SK-N-SH (cell line): ENCODE measurements around the gene PTGFRN. TPM values are rescaled to one million over a fixed set of nuclear protein-coding genes. Genes with fewer than 3 reads are reported as not detected.

ENCODE experiments used
- CTCF ChIA-PET: fragments of 300-600, 350-600 bp; formaldehyde crosslinking; extraction: SDS; loops from one replicate; lab custom pipeline; 2021; lab: Yijun Ruan, JAX
- POLR2A ChIA-PET: fragments of 350-600 bp; sonication (Branson Sonifier 250); formaldehyde crosslinking; extraction: SDS; loops from one replicate; lab custom pipeline; 2020; ENCODE audit warnings: antibody characterized with exemption, inconsistent platforms; lab: Yijun Ruan, JAX
- DNase-seq: peaks from one replicate; pipeline ENCODE4 v3.0.0; 2012
- H2AFZ ChIP-seq: fragments of 200-600 bp; sonication (generic); 2 replicates; pipeline ENCODE4 v1.8.1; 2016; ENCODE audit warnings: antibody characterized with exemption, mild to moderate bottlenecking, low read depth
- H3F3A ChIP-seq: fragments of 200-600 bp; sonication (generic); replicated peaks from 2 replicates; pipeline ENCODE3; 2016; ENCODE audit warnings: antibody characterized with exemption, mild to moderate bottlenecking; ENCODE audit not compliant: insufficient read depth
- H3K27ac ChIP-seq, 2 experiments: fragments of 200-500 bp in 1 of 2; fragments of 200-600 bp in 1 of 2; sonication (Bioruptor generic) in 1 of 2; sonication (generic), shearing (Covaris generic) in 1 of 2; 2 replicates each; pipeline versions ENCODE4 v1.5.1 to v1.6.1; 2014 to 2016; ENCODE audit warnings: low read depth in 2 of 2, inconsistent platforms in 1 of 2, low read length in 1 of 2, mild to moderate bottlenecking in 1 of 2, mixed read lengths in 1 of 2
- H3K27me3 ChIP-seq: fragments of 200-600 bp; sonication (generic), shearing (Covaris generic); 2 replicates; pipeline ENCODE4 v1.6.1; 2016; ENCODE audit warnings: mixed run types; ENCODE audit not compliant: insufficient read depth
- H3K36me3 ChIP-seq, 2 experiments: fragments of 200-500 bp in 1 of 2; fragments of 200-600 bp in 1 of 2; sonication (Bioruptor generic) in 1 of 2; sonication (generic) in 1 of 2; replicated peaks in 1 of 2; 2 replicates each; pipeline versions ENCODE3 to v1.5.1; 2014 to 2016; ENCODE audit warnings: low read length in 1 of 2, mild to moderate bottlenecking in 1 of 2; ENCODE audit not compliant: insufficient read depth in 2 of 2, control insufficient read depth in 1 of 2
- H3K4me1 ChIP-seq, 2 experiments: fragments of 200-500 bp in 1 of 2; fragments of 200-600 bp in 1 of 2; sonication (Bioruptor generic) in 1 of 2; sonication (generic), shearing (Covaris generic) in 1 of 2; 2 replicates each; pipeline versions ENCODE4 v1.5.1 to v1.6.1; 2014 to 2016; ENCODE audit warnings: low read depth in 1 of 2, low read length in 1 of 2, mixed run types in 1 of 2; ENCODE audit not compliant: insufficient read depth in 2 of 2, control insufficient read depth in 1 of 2
- H3K4me2 ChIP-seq: fragments of 200-600 bp; sonication (generic), shearing (Covaris generic); 2 replicates; pipeline ENCODE4 v1.6.1; 2017; ENCODE audit warnings: mixed run types
- H3K4me3 ChIP-seq, 2 experiments: fragments of 200-500 bp in 1 of 2; fragments of 200-600 bp in 1 of 2; sonication (Bioruptor generic) in 1 of 2; sonication (generic), shearing (Covaris generic) in 1 of 2; 2 replicates each; pipeline versions ENCODE4 v1.5.1 to v1.8.1; 2014 to 2016; ENCODE audit warnings: low read depth in 2 of 2, inconsistent platforms in 1 of 2, low read length in 1 of 2, mild to moderate bottlenecking in 1 of 2, mixed read lengths in 1 of 2, moderate library complexity in 1 of 2
- H3K79me2 ChIP-seq: fragments of 200-600 bp; sonication (generic); 2 replicates; pipeline ENCODE4 v1.8.1; 2017; ENCODE audit warnings: mild to moderate bottlenecking; ENCODE audit not compliant: insufficient read depth
- H3K9ac ChIP-seq: fragments of 200-600 bp; sonication (generic); 2 replicates; pipeline ENCODE4 v1.6.1; 2017; ENCODE audit warnings: mixed run types
- H3K9me2 ChIP-seq: fragments of 200-600 bp; sonication (generic); 2 replicates; pipeline ENCODE4 v1.6.1; 2017; ENCODE audit warnings: mixed run types
- H3K9me3 ChIP-seq: fragments of 200-600 bp; sonication (generic); 2 replicates; pipeline ENCODE4 v1.6.1; 2017; ENCODE audit warnings: mixed run types, mild to moderate bottlenecking, moderate library complexity
- H4K20me1 ChIP-seq: fragments of 200-600 bp; sonication (generic); 2 replicates; pipeline ENCODE4 v1.6.1; 2017; ENCODE audit warnings: mild to moderate bottlenecking, mixed run types; ENCODE audit not compliant: insufficient read depth
- CHD2 ChIP-seq: fragments of 150-350 bp; IDR thresholded peaks from 2 replicates; pipeline ENCODE4 v1.6.1; 2018; ENCODE audit warnings: low read length; ENCODE audit not compliant: partially characterized antibody
- ELF1 ChIP-seq: IDR thresholded peaks from 2 replicates; pipeline ENCODE4 v1.4.0; 2012
- EP300 ChIP-seq, 2 experiments: IDR thresholded peaks; 2 replicates each; pipeline versions ENCODE4 v1.4.0 to v1.6.1; 2012; ENCODE audit warnings: borderline replicate concordance in 1 of 2, low read depth in 1 of 2, low read length in 1 of 2
- EZH2phosphoT487 ChIP-seq: fragments of 200-600 bp; sonication (generic); IDR thresholded peaks from 2 replicates; pipeline ENCODE4 v1.6.1; 2017; ENCODE audit warnings: low read depth, mixed run types, mild to moderate bottlenecking, antibody characterized with exemption, moderate library complexity, borderline replicate concordance
- FOSL2 ChIP-seq: IDR thresholded peaks from 2 replicates; pipeline ENCODE4 v1.4.0; 2012; ENCODE audit warnings: low read depth, mild to moderate bottlenecking, moderate library complexity, borderline replicate concordance
- FOXJ3 ChIP-seq: sonication (generic); formaldehyde crosslinking; IDR thresholded peaks from 2 replicates; pipeline ENCODE4 v1.5.1; 2020; ENCODE audit warnings: mild to moderate bottlenecking, missing genetic modification reagents
- FOXM1 ChIP-seq: IDR thresholded peaks from 2 replicates; pipeline ENCODE4 v1.4.0; 2012; ENCODE audit warnings: low read depth, mild to moderate bottlenecking
- GABPA ChIP-seq: IDR thresholded peaks from 2 replicates; pipeline ENCODE4 v1.4.0; 2012; ENCODE audit warnings: low read depth, mild to moderate bottlenecking
- GATA2 ChIP-seq: sonication (generic); formaldehyde crosslinking; IDR thresholded peaks from 2 replicates; pipeline ENCODE4 v1.5.0; 2020; ENCODE audit warnings: mild to moderate bottlenecking, missing genetic modification reagents
- JUND ChIP-seq: IDR thresholded peaks from 2 replicates; pipeline ENCODE4 v1.4.0; 2012
- MEF2A ChIP-seq: IDR thresholded peaks from 2 replicates; pipeline ENCODE4 v1.4.0; 2012; ENCODE audit warnings: low read depth, borderline replicate concordance
- NRF1 ChIP-seq: IDR thresholded peaks from 2 replicates; pipeline ENCODE4 v1.6.1; 2012; ENCODE audit warnings: low read depth, mild to moderate bottlenecking, low read length
- RAD21 ChIP-seq: IDR thresholded peaks from 2 replicates; pipeline ENCODE4 v1.6.1; 2012; ENCODE audit warnings: mild to moderate bottlenecking, low read length
- SIN3A ChIP-seq: IDR thresholded peaks from 2 replicates; pipeline ENCODE4 v1.6.1; 2012; ENCODE audit warnings: low read depth, mild to moderate bottlenecking, low read length, moderate library complexity, borderline replicate concordance
- SMC3 ChIP-seq: IDR thresholded peaks from 2 replicates; pipeline ENCODE4 v1.6.1; 2012; ENCODE audit warnings: low read depth, low read length, improper control_type of control experiment
- WGBS: methylation state at CpG from one replicate; pipeline ENCODE4 v1.1.6; 2017; ENCODE audit warnings: low lambda C conversion rate; 5-methylcytosine and 5-hydroxymethylcytosine counted together
- polyA plus RNA-seq, 3 experiments: library from polyadenylated mRNA; depleted of rRNA; stranded (reverse); fragments of >200 nt; gene quantifications; 2 replicates each; pipeline ENCODE4 v1.2.3, GENCODE V29; 2012
- TF ChIP-seq, protein P1 (sequence below): IDR thresholded peaks from 2 replicates; pipeline ENCODE4; 2012
- TF ChIP-seq, protein P2 (sequence below): IDR thresholded peaks from 2 replicates; pipeline ENCODE4 v1.4.0; 2012; ENCODE audit warnings: low read depth
- TF ChIP-seq, protein P3 (sequence below): IDR thresholded peaks from 2 replicates; pipeline ENCODE4 v1.4.0; 2012; ENCODE audit warnings: low read depth, borderline replicate concordance
- TF ChIP-seq, protein P4 (sequence below): fragments of 200-600 bp; sonication (generic); IDR thresholded peaks from 2 replicates; pipeline ENCODE4 v1.6.1; 2017; ENCODE audit warnings: antibody characterized with exemption, mild to moderate bottlenecking, moderate library complexity
- TF ChIP-seq, protein P5 (sequence below): fragments of 150-350 bp; IDR thresholded peaks from 2 replicates; pipeline ENCODE4 v1.6.1; 2017; ENCODE audit warnings: antibody characterized with exemption, low read length, low read depth, borderline replicate concordance
- TF ChIP-seq, protein P6 (sequence below): fragments of 150-350 bp; IDR thresholded peaks from 2 replicates; pipeline ENCODE4 v1.6.1; 2016; ENCODE audit warnings: mild to moderate bottlenecking, low read depth, low read length

The PTGFRN gene
- polyA plus RNA-seq, 1 of the 3 experiments (the other 2 are of a cell fraction) = 22.4 TPM

DNA sequence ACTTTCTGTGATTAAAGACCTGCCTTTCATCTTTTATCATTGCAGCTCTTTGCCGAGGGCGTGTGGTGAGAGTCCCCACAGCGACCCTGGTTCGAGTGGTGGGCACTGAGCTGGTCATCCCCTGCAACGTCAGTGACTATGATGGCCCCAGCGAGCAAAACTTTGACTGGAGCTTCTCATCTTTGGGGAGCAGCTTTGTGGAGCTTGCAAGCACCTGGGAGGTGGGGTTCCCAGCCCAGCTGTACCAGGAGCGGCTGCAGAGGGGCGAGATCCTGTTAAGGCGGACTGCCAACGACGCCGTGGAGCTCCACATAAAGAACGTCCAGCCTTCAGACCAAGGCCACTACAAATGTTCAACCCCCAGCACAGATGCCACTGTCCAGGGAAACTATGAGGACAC lies 32.0 kb downstream of the PTGFRN start:
- Histone ChIP-seq H3F3A (no peaks in the 10 kb centered on the region), H3K27me3 (no peaks in the 10 kb centered on the region), H3K4me3 (no peak overlapping the region), H2AFZ (no peak overlapping the region), H3K4me1 (peaks cover 0 to 6% of the 10 kb centered on the region in 2 experiments; a peak in 1 of 4 replicates), H3K9ac (no peak overlapping the region), H4K20me1 (no peaks in the 10 kb centered on the region), H3K4me2 (no peak overlapping the region), H3K36me3 (no peaks in the 10 kb centered on the region), H3K9me2 (no peaks in the 10 kb centered on the region), H3K9me3 (no peaks in the 10 kb centered on the region), H3K79me2 (no peaks in the 10 kb centered on the region), H3K27ac (no peak overlapping the region)
- ChIA-PET POLR2A (no interaction called here), CTCF (interaction anchor here (1.2 to 1.3 kb wide), 2 partner anchors 9 to 17 kb away, joined by 3 to 6 read pairs; no protein-coding TSS in a partner anchor)
- 92% methylated on average over 10 of the region's 13 CpGs for WGBS
- DNase-seq = no peak
- no peak for TF ChIP-seq SMC3
- TF ChIP-seq GABPA = no peak
- TF ChIP-seq MEF2A = no peak
- TF ChIP-seq, protein P1, sequence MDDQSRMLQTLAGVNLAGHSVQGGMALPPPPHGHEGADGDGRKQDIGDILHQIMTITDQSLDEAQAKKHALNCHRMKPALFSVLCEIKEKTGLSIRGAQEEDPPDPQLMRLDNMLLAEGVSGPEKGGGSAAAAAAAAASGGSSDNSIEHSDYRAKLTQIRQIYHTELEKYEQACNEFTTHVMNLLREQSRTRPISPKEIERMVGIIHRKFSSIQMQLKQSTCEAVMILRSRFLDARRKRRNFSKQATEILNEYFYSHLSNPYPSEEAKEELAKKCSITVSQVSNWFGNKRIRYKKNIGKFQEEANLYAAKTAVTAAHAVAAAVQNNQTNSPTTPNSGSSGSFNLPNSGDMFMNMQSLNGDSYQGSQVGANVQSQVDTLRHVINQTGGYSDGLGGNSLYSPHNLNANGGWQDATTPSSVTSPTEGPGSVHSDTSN = no peak

DNA sequence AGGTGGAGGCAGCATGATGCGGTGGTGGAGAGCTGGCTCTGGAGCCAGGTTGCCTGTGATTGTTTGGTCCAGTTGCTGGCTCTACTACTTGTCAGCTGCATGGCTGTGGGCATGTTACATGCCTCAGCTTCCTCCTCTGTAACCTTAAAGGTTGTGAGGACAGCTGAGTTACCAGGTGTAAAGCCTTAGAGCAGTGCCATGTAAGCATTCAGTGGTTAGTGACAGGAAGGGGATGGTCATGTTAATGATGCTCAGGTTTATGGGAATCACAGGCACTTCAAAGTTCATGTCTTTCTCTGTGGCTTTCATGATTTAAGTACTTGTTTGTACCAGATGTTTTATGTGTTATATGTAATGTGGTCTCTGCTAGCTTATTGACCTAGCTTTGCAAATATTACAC lies 32.6 kb downstream of the PTGFRN start:
- no peaks in the 10 kb centered on the region for H3K27me3 ChIP-seq
- ChIA-PET CTCF (interaction anchor here (1.0 to 1.3 kb wide), 3 partner anchors 9 to 102 kb away, joined by 3 to 6 read pairs (median 3); no protein-coding TSS in a partner anchor), POLR2A (no interaction called here)
- H3K9ac ChIP-seq = no peak overlapping the region
- no peaks in the 10 kb centered on the region for H3K36me3 ChIP-seq
- no peaks in the 10 kb centered on the region for H4K20me1 ChIP-seq
- WGBS = 80% methylated on average over 1 of the region's 1 CpG
- H2AFZ ChIP-seq = no peak overlapping the region
- H3K4me2 ChIP-seq = no peak overlapping the region
- H3K9me3 ChIP-seq = no peaks in the 10 kb centered on the region
- no peak overlapping the region for H3K4me3 ChIP-seq
- no peaks in the 10 kb centered on the region for H3K9me2 ChIP-seq
- DNase-seq = no peak
- H3K4me1 ChIP-seq = peaks cover 0 to 9% of the 10 kb centered on the region in 2 experiments; a peak in 1 of 4 replicates
- no peaks in the 10 kb centered on the region for H3F3A ChIP-seq
- no peaks in the 10 kb centered on the region for H3K79me2 ChIP-seq
- TF ChIP-seq EP300 (IDR thresholded peaks at IDR 0.05; ENCODE audit: borderline replicate concordance in 1 of 2, low read depth in 1 of 2, low read length in 1 of 2) (no peak), JUND (no peak), RAD21 (no peak), SIN3A (no peak), FOSL2 (no peak), ELF1 (no peak), FOXM1 (no peak), GATA2 (no peak), NRF1 (no peak), EZH2phosphoT487 (no peak), FOXJ3 (CRISPR knock-in tag) (no peak), CHD2 (no peak)
- TF ChIP-seq, protein P2, sequence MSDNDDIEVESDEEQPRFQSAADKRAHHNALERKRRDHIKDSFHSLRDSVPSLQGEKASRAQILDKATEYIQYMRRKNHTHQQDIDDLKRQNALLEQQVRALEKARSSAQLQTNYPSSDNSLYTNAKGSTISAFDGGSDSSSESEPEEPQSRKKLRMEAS = no peak
- TF ChIP-seq, protein P3, sequence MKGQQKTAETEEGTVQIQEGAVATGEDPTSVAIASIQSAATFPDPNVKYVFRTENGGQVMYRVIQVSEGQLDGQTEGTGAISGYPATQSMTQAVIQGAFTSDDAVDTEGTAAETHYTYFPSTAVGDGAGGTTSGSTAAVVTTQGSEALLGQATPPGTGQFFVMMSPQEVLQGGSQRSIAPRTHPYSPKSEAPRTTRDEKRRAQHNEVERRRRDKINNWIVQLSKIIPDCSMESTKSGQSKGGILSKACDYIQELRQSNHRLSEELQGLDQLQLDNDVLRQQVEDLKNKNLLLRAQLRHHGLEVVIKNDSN = no peak
- TF ChIP-seq, protein P4, sequence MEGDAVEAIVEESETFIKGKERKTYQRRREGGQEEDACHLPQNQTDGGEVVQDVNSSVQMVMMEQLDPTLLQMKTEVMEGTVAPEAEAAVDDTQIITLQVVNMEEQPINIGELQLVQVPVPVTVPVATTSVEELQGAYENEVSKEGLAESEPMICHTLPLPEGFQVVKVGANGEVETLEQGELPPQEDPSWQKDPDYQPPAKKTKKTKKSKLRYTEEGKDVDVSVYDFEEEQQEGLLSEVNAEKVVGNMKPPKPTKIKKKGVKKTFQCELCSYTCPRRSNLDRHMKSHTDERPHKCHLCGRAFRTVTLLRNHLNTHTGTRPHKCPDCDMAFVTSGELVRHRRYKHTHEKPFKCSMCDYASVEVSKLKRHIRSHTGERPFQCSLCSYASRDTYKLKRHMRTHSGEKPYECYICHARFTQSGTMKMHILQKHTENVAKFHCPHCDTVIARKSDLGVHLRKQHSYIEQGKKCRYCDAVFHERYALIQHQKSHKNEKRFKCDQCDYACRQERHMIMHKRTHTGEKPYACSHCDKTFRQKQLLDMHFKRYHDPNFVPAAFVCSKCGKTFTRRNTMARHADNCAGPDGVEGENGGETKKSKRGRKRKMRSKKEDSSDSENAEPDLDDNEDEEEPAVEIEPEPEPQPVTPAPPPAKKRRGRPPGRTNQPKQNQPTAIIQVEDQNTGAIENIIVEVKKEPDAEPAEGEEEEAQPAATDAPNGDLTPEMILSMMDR = no peak
- TF ChIP-seq, protein P5, sequence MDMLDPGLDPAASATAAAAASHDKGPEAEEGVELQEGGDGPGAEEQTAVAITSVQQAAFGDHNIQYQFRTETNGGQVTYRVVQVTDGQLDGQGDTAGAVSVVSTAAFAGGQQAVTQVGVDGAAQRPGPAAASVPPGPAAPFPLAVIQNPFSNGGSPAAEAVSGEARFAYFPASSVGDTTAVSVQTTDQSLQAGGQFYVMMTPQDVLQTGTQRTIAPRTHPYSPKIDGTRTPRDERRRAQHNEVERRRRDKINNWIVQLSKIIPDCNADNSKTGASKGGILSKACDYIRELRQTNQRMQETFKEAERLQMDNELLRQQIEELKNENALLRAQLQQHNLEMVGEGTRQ = no peak
- TF ChIP-seq, protein P6, sequence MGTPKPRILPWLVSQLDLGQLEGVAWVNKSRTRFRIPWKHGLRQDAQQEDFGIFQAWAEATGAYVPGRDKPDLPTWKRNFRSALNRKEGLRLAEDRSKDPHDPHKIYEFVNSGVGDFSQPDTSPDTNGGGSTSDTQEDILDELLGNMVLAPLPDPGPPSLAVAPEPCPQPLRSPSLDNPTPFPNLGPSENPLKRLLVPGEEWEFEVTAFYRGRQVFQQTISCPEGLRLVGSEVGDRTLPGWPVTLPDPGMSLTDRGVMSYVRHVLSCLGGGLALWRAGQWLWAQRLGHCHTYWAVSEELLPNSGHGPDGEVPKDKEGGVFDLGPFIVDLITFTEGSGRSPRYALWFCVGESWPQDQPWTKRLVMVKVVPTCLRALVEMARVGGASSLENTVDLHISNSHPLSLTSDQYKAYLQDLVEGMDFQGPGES = no peak
- H3K27ac ChIP-seq = no peak overlapping the region
